WTC11 (cell line): ENCODE results near the gene PRDX2. TPM values are rescaled to one million over a fixed set of nuclear protein-coding genes. Genes with fewer than 3 reads are reported as not detected.

Experiments used
- ATF1 ChIP-seq: sonication (generic); formaldehyde crosslinking; IDR thresholded peaks from 2 replicates; pipeline ENCODE4 v1.8.1; 2023; ENCODE audit warnings: mild to moderate bottlenecking, moderate library complexity, missing genetic modification reagents
- ATF3 ChIP-seq: sonication (generic); formaldehyde crosslinking; conservative IDR thresholded peaks from 2 replicates; pipeline ENCODE4 v1.8.1; 2022; ENCODE audit warnings: mild to moderate bottlenecking, missing genetic modification reagents
- CREB1 ChIP-seq: sonication (generic); formaldehyde crosslinking; IDR thresholded peaks from 2 replicates; pipeline ENCODE4 v1.8.0; 2023; ENCODE audit warnings: mild to moderate bottlenecking, missing genetic modification reagents
- CREM ChIP-seq: sonication (generic); formaldehyde crosslinking; IDR thresholded peaks from 2 replicates; pipeline ENCODE4 v1.8.1; 2022; ENCODE audit warnings: mild to moderate bottlenecking, missing genetic modification reagents, moderate library complexity
- E2F4 ChIP-seq: sonication (generic); formaldehyde crosslinking; IDR thresholded peaks from 2 replicates; pipeline ENCODE4 v1.8.1; 2022; ENCODE audit warnings: low read depth, mild to moderate bottlenecking, moderate library complexity, missing genetic modification reagents, borderline replicate concordance
- ELF4 ChIP-seq: sonication (generic); formaldehyde crosslinking; IDR thresholded peaks from 2 replicates; pipeline ENCODE4 v1.8.1; 2022; ENCODE audit warnings: low read depth, mild to moderate bottlenecking, moderate library complexity, missing genetic modification reagents
- EMX1 ChIP-seq: fragments of 250-450 bp; sonication (Bioruptor Pico); IDR thresholded peaks from 2 replicates; pipeline ENCODE4 v1.8.0; 2021; ENCODE audit warnings: mild to moderate bottlenecking
- ERG ChIP-seq: fragments of 250-450 bp; sonication (Bioruptor Pico); IDR thresholded peaks from 2 replicates; pipeline ENCODE4 v1.8.0; 2021; ENCODE audit warnings: mild to moderate bottlenecking
- ETV6 ChIP-seq: sonication (generic); formaldehyde crosslinking; IDR thresholded peaks from 2 replicates; pipeline ENCODE4 v1.8.1; 2022; ENCODE audit warnings: mild to moderate bottlenecking, missing genetic modification reagents
- MXD4 ChIP-seq: fragments of 250-450 bp; sonication (Bioruptor Pico); IDR thresholded peaks from 2 replicates; pipeline ENCODE4 v1.8.0; 2021; ENCODE audit warnings: mild to moderate bottlenecking, moderate library complexity, borderline replicate concordance
- NR1H2 ChIP-seq: sonication (generic); formaldehyde crosslinking; IDR thresholded peaks from 2 replicates; pipeline ENCODE4 v1.9.0; 2021; ENCODE audit warnings: mild to moderate bottlenecking, moderate library complexity, missing genetic modification reagents
- TCF7 ChIP-seq: sonication (generic); formaldehyde crosslinking; IDR thresholded peaks from 2 replicates; pipeline ENCODE4 v1.8.0; 2022; ENCODE audit warnings: mild to moderate bottlenecking, low read depth, missing genetic modification reagents, moderate library complexity
- TEAD4 ChIP-seq: sonication (generic); formaldehyde crosslinking; IDR thresholded peaks from 2 replicates; pipeline ENCODE4 v1.8.0; 2022; ENCODE audit warnings: mild to moderate bottlenecking, missing genetic modification reagents
- ZBTB21 ChIP-seq: sonication (generic); formaldehyde crosslinking; IDR thresholded peaks from 2 replicates; pipeline ENCODE4 v1.8.1; 2023; ENCODE audit warnings: mild to moderate bottlenecking, missing genetic modification reagents, borderline replicate concordance
- ZNF121 ChIP-seq: sonication (generic); formaldehyde crosslinking; IDR thresholded peaks from 2 replicates; pipeline ENCODE4 v1.8.0; 2023; ENCODE audit warnings: missing genetic modification reagents
- ZNF138 ChIP-seq: sonication (generic); formaldehyde crosslinking; conservative IDR thresholded peaks from 2 replicates; pipeline ENCODE4 v1.8.1; 2022; ENCODE audit warnings: mild to moderate bottlenecking, moderate library complexity, missing genetic modification reagents
- ZNF263 ChIP-seq: sonication (generic); formaldehyde crosslinking; IDR thresholded peaks from 2 replicates; pipeline ENCODE4 v1.8.1; 2022; ENCODE audit warnings: low read depth, mild to moderate bottlenecking, moderate library complexity, missing genetic modification reagents
- ZNF423 ChIP-seq: fragments of 250-450 bp; sonication (Bioruptor Pico); IDR thresholded peaks from 2 replicates; pipeline ENCODE4 v2.1.2; 2022; ENCODE audit warnings: mild to moderate bottlenecking, moderate library complexity
- ZNF425 ChIP-seq: fragments of 250-450 bp; sonication (Bioruptor Pico); conservative IDR thresholded peaks from 2 replicates; pipeline ENCODE4 v1.9.0; 2021; ENCODE audit warnings: mild to moderate bottlenecking
- ZNF671 ChIP-seq: fragments of 250-450 bp; sonication (Bioruptor Pico); IDR thresholded peaks from 2 replicates; pipeline ENCODE4 v1.8.0; 2021; ENCODE audit warnings: mild to moderate bottlenecking
- total RNA-seq: library from RNA; stranded (reverse); gene quantifications from 3 replicates; pipeline ENCODE4 v1.2.3, GENCODE V29; 2021
- TF ChIP-seq, protein P1 (sequence below): fragments of 250-450 bp; sonication (Bioruptor Pico); IDR thresholded peaks from 2 replicates; pipeline ENCODE4 v2.1.2; 2022; ENCODE audit warnings: mild to moderate bottlenecking, moderate library complexity
- TF ChIP-seq, protein P2 (sequence below): sonication (generic); formaldehyde crosslinking; IDR thresholded peaks from 2 replicates; pipeline ENCODE4 v1.8.0; 2022; ENCODE audit warnings: missing genetic modification reagents
- TF ChIP-seq, protein P3 (sequence below): sonication (generic); formaldehyde crosslinking; IDR thresholded peaks from 2 replicates; pipeline ENCODE4 v1.8.1; 2022; ENCODE audit warnings: low read depth, missing genetic modification reagents, borderline replicate concordance
- TF ChIP-seq, protein P4 (sequence below): sonication (generic); formaldehyde crosslinking; IDR thresholded peaks from 2 replicates; pipeline ENCODE4 v1.8.1; 2023; ENCODE audit warnings: mild to moderate bottlenecking, missing genetic modification reagents, moderate library complexity

The PRDX2 gene
- total RNA-seq, 1 experiment from 2014 or later: 378 TPM

- TF ChIP-seq, protein P1, sequence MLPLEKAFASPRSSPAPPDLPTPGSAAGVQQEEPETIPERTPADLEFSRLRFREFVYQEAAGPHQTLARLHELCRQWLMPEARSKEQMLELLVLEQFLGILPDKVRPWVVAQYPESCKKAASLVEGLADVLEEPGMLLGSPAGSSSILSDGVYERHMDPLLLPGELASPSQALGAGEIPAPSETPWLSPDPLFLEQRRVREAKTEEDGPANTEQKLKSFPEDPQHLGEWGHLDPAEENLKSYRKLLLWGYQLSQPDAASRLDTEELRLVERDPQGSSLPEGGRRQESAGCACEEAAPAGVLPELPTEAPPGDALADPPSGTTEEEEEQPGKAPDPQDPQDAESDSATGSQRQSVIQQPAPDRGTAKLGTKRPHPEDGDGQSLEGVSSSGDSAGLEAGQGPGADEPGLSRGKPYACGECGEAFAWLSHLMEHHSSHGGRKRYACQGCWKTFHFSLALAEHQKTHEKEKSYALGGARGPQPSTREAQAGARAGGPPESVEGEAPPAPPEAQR (CRISPR knock-in tag): no peak
- TF ChIP-seq ETV6 (peak; percentile 67; the same call in 1 of the 2 replicates), TEAD4 (CRISPR knock-in tag) (no peak), TCF7 (CRISPR knock-in tag) (no peak), ZNF671 (no peak), CREB1 (CRISPR knock-in tag) (no peak), EMX1 (CRISPR knock-in tag) (no peak), NR1H2 (CRISPR knock-in tag) (no peak), ELF4 (CRISPR knock-in tag) (no peak), ATF1 (CRISPR knock-in tag) (no peak), CREM (CRISPR knock-in tag) (no peak), ZNF425 (CRISPR knock-in tag) (no peak), ERG (CRISPR knock-in tag) (no peak), ZNF121 (CRISPR knock-in tag) (0 out of 2 replicates have a peak, but pooled peaks have one; percentile 27), ZNF423 (CRISPR knock-in tag) (no peak), ZNF263 (CRISPR knock-in tag) (no peak), E2F4 (CRISPR knock-in tag) (no peak), ATF3 (CRISPR knock-in tag) (no peak), ZBTB21 (CRISPR knock-in tag) (no peak), MXD4 (CRISPR knock-in tag) (no peak), ZNF138 (no peak; the same call in 1 of the 2 replicates)
- TF ChIP-seq, protein P2, sequence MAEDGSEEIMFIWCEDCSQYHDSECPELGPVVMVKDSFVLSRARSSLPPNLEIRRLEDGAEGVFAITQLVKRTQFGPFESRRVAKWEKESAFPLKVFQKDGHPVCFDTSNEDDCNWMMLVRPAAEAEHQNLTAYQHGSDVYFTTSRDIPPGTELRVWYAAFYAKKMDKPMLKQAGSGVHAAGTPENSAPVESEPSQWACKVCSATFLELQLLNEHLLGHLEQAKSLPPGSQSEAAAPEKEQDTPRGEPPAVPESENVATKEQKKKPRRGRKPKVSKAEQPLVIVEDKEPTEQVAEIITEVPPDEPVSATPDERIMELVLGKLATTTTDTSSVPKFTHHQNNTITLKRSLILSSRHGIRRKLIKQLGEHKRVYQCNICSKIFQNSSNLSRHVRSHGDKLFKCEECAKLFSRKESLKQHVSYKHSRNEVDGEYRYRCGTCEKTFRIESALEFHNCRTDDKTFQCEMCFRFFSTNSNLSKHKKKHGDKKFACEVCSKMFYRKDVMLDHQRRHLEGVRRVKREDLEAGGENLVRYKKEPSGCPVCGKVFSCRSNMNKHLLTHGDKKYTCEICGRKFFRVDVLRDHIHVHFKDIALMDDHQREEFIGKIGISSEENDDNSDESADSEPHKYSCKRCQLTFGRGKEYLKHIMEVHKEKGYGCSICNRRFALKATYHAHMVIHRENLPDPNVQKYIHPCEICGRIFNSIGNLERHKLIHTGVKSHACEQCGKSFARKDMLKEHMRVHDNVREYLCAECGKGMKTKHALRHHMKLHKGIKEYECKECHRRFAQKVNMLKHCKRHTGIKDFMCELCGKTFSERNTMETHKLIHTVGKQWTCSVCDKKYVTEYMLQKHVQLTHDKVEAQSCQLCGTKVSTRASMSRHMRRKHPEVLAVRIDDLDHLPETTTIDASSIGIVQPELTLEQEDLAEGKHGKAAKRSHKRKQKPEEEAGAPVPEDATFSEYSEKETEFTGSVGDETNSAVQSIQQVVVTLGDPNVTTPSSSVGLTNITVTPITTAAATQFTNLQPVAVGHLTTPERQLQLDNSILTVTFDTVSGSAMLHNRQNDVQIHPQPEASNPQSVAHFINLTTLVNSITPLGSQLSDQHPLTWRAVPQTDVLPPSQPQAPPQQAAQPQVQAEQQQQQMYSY (CRISPR knock-in tag): 0 out of 2 replicates have a peak, but pooled peaks have one; percentile 20
- TF ChIP-seq, protein P3, sequence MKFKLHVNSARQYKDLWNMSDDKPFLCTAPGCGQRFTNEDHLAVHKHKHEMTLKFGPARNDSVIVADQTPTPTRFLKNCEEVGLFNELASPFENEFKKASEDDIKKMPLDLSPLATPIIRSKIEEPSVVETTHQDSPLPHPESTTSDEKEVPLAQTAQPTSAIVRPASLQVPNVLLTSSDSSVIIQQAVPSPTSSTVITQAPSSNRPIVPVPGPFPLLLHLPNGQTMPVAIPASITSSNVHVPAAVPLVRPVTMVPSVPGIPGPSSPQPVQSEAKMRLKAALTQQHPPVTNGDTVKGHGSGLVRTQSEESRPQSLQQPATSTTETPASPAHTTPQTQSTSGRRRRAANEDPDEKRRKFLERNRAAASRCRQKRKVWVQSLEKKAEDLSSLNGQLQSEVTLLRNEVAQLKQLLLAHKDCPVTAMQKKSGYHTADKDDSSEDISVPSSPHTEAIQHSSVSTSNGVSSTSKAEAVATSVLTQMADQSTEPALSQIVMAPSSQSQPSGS (CRISPR knock-in tag): no peak
- TF ChIP-seq, protein P4, sequence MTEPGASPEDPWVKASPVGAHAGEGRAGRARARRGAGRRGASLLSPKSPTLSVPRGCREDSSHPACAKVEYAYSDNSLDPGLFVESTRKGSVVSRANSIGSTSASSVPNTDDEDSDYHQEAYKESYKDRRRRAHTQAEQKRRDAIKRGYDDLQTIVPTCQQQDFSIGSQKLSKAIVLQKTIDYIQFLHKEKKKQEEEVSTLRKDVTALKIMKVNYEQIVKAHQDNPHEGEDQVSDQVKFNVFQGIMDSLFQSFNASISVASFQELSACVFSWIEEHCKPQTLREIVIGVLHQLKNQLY (CRISPR knock-in tag): no peak
Observed at GRCh38 chr19:12825254-12826131, 23.9 kb upstream of the PRDX2 start (continued).
